Hepatocyte (in vitro differentiated cells): ENCODE data around the gene INPP4B. TPM values are rescaled to one million over a fixed set of nuclear protein-coding genes. Genes with fewer than 3 reads are reported as not detected.
A peak's percentile ranks its signal among the peaks of the same experiment; 100 is the strongest.

Source experiments
- DNase-seq: peaks from one replicate; pipeline ENCODE4 v3.0.0-alpha.2; 2016; ENCODE audit warnings: low spot score
- H2AFZ ChIP-seq: fragments of 200-600 bp; sonication (generic); 2 replicates; pipeline ENCODE4 v1.6.0; 2016; ENCODE audit warnings: antibody characterized with exemption, mild to moderate bottlenecking
- H3K27ac ChIP-seq: fragments of 200-600 bp; sonication (generic); 2 replicates; pipeline ENCODE4 v1.5.1; 2016; ENCODE audit warnings: mild to moderate bottlenecking
- H3K27me3 ChIP-seq: fragments of 200-600 bp; sonication (generic); 2 replicates; pipeline ENCODE4 v1.6.1; 2016
- H3K36me3 ChIP-seq: fragments of 200-600 bp; sonication (generic); replicated peaks from 2 replicates; pipeline ENCODE4 v1.5.1; 2016; ENCODE audit warnings: low read depth; ENCODE audit not compliant: insufficient read depth
- H3K4me1 ChIP-seq: fragments of 200-600 bp; sonication (generic); 2 replicates; pipeline ENCODE4 v1.5.1; 2016; ENCODE audit warnings: mild to moderate bottlenecking, moderate library complexity; ENCODE audit not compliant: insufficient read depth
- H3K4me2 ChIP-seq: fragments of 200-600 bp; sonication (generic); 2 replicates; pipeline ENCODE4 v1.6.0; 2016
- H3K4me3 ChIP-seq: fragments of 200-600 bp; sonication (generic); 2 replicates; pipeline ENCODE4 v1.5.1; 2016; ENCODE audit warnings: mild to moderate bottlenecking
- H3K79me2 ChIP-seq: fragments of 200-600 bp; sonication (generic); 2 replicates; pipeline ENCODE4 v1.6.0; 2017; ENCODE audit warnings: mild to moderate bottlenecking
- H3K9me2 ChIP-seq: fragments of 200-600 bp; sonication (generic); replicated peaks from 2 replicates; pipeline ENCODE4 v1.6.0; 2017; ENCODE audit warnings: mild to moderate bottlenecking; ENCODE audit not compliant: insufficient read depth
- H3K9me3 ChIP-seq: fragments of 200-600 bp; sonication (generic); 2 replicates; pipeline ENCODE4 v1.5.1; 2016; ENCODE audit warnings: low read depth, mild to moderate bottlenecking
- H4K20me1 ChIP-seq: fragments of 200-600 bp; sonication (generic); 2 replicates; pipeline ENCODE4 v1.6.0; 2016; ENCODE audit warnings: mild to moderate bottlenecking; ENCODE audit not compliant: insufficient read depth, poor library complexity, severe bottlenecking
- EZH2 ChIP-seq: fragments of 200-600 bp; sonication (generic); IDR thresholded peaks from 2 replicates; pipeline ENCODE4 v1.6.1; 2016; ENCODE audit warnings: antibody characterized with exemption, mild to moderate bottlenecking, borderline replicate concordance
- EZH2phosphoT487 ChIP-seq: fragments of 200-600 bp; sonication (generic); IDR thresholded peaks from one replicate; pipeline ENCODE4 v1.6.1; 2018; ENCODE audit warnings: antibody characterized with exemption, mild to moderate bottlenecking, low read depth, moderate library complexity; ENCODE audit not compliant: unreplicated experiment, severe bottlenecking
- WGBS: methylation state at CpG from one replicate; pipeline ENCODE4 v1.1.6; 2016; ENCODE audit warnings: low lambda C conversion rate; ENCODE audit errors: missing lambda C conversion rate; 5-methylcytosine and 5-hydroxymethylcytosine counted together
- polyA plus RNA-seq: library from polyadenylated mRNA; unstranded; fragments of >200 nt; fragmentation: Nextera tagmentation; extraction: Ambion mirVana; gene quantifications from 2 replicates; pipeline ENCODE4 v1.2.1, GENCODE V29; 2016
- total RNA-seq: library from RNA; depleted of rRNA; stranded (reverse); fragments of >200 nt; gene quantifications from 2 replicates; pipeline ENCODE4 v1.2.3, GENCODE V29; 2014
- TF ChIP-seq, protein P1 (sequence below): fragments of 200-600 bp; sonication (generic); IDR thresholded peaks from 2 replicates; pipeline ENCODE4 v1.5.1; 2016; ENCODE audit warnings: antibody characterized with exemption, mild to moderate bottlenecking; ENCODE audit not compliant: poor library complexity

Gene INPP4B
- total and polyA plus RNA-seq, 2 experiments from 2014 or later = 4.2 to 7.1 TPM

GRCh38 chr4:142351958-142352357, 494.1 kb downstream of the INPP4B start:
- WGBS = 76% methylated on average over 4 of the region's 4 CpGs
- Histone ChIP-seq H3K79me2 (no peaks in the 10 kb centered on the region), H3K4me2 (peak overlapping the region; percentile 15), H3K4me1 (peaks cover 38% of the 10 kb centered on the region), H3K9me2 (no peaks in the 10 kb centered on the region), H3K4me3 (no peak overlapping the region), H3K27ac (peak overlapping the region; percentile 42), H3K27me3 (no peaks in the 10 kb centered on the region), H4K20me1 (no peaks in the 10 kb centered on the region), H3K36me3 (no peaks in the 10 kb centered on the region), H3K9me3 (no peaks in the 10 kb centered on the region), H2AFZ (no peak overlapping the region)
- no peak for DNase-seq
- TF ChIP-seq EZH2phosphoT487 = no peak
- no peak for TF ChIP-seq EZH2
- TF ChIP-seq, protein P1, sequence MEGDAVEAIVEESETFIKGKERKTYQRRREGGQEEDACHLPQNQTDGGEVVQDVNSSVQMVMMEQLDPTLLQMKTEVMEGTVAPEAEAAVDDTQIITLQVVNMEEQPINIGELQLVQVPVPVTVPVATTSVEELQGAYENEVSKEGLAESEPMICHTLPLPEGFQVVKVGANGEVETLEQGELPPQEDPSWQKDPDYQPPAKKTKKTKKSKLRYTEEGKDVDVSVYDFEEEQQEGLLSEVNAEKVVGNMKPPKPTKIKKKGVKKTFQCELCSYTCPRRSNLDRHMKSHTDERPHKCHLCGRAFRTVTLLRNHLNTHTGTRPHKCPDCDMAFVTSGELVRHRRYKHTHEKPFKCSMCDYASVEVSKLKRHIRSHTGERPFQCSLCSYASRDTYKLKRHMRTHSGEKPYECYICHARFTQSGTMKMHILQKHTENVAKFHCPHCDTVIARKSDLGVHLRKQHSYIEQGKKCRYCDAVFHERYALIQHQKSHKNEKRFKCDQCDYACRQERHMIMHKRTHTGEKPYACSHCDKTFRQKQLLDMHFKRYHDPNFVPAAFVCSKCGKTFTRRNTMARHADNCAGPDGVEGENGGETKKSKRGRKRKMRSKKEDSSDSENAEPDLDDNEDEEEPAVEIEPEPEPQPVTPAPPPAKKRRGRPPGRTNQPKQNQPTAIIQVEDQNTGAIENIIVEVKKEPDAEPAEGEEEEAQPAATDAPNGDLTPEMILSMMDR = no peak

- TF ChIP-seq EZH2 = no peak
- no peak for TF ChIP-seq EZH2phosphoT487
- TF ChIP-seq, protein P1 = no peak
- DNase-seq = peak; percentile 20
- H4K20me1 ChIP-seq = no peaks in the 10 kb centered on the region
- no peaks in the 10 kb centered on the region for H3K79me2 ChIP-seq
- H3K27ac ChIP-seq = peak overlapping the region; percentile 45
- peaks cover 38% of the 10 kb centered on the region for H3K4me1 ChIP-seq
- no peaks in the 10 kb centered on the region for H3K27me3 ChIP-seq
- no peak overlapping the region for H2AFZ ChIP-seq
- H3K36me3 ChIP-seq = no peaks in the 10 kb centered on the region
- no peaks in the 10 kb centered on the region for H3K9me3 ChIP-seq
- no peaks in the 10 kb centered on the region for H3K9me2 ChIP-seq
- no peak overlapping the region for H3K4me2 ChIP-seq
- H3K4me3 ChIP-seq = no peak overlapping the region
Observed at GRCh38 chr4:142350871-142351270, 495.2 kb downstream of the INPP4B start.

DNA sequence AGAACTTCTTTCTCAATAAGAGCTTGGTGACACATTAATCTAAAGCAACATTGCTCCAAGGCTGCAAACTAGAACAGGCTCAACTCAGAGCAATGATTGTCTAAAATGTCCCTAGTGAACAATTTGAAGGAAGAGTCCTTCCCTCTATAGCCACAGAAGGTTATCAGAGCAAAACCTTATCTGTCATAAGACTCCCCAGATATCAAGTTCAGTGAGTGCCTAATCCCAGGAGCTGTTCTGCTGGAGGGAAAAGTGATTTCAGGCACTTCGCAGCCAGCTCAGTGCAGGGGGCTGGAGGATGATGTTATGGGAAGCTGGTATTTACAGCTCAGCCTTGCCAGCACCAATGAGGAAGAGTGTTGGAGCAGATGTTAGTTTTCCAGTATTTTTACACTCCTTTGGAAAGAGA, 497.5 kb downstream of the INPP4B start:
- Histone ChIP-seq H3K4me2 (no peak overlapping the region), H4K20me1 (no peaks in the 10 kb centered on the region), H3K9me3 (no peaks in the 10 kb centered on the region), H3K4me3 (no peak overlapping the region), H3K4me1 (peaks cover 30% of the 10 kb centered on the region), H3K27ac (no peak overlapping the region), H3K27me3 (no peaks in the 10 kb centered on the region), H3K79me2 (no peaks in the 10 kb centered on the region), H3K9me2 (no peaks in the 10 kb centered on the region), H2AFZ (no peak overlapping the region), H3K36me3 (no peaks in the 10 kb centered on the region)
- WGBS = 27% methylated on average over 1 of the region's 1 CpG
- TF ChIP-seq EZH2phosphoT487 = no peak
- DNase-seq = no peak

DNA sequence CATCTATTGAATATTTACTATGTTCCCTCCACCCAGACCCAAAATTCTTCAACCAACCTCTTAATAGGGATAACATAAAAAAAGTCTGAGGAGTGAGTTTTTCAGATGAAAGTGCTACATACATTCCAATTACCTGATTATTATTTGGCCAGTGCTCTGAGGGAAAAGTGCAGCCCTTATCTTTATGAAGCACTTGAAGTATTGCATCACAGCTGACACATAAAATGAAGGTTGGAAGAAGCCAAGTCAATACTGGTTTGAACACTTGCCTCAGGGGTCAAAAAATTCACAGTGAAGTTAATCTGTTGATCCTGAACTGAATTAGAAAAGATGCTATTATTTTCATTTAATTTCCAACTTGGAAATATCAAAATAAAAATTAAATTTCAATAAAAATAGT, 498.9 kb downstream of the INPP4B start:
- peaks cover 30% of the 10 kb centered on the region for H3K4me1 ChIP-seq
- no peaks in the 10 kb centered on the region for H3K27me3 ChIP-seq
- no peak overlapping the region for H3K27ac ChIP-seq
- H3K9me2 ChIP-seq = no peaks in the 10 kb centered on the region
- H3K4me3 ChIP-seq = no peak overlapping the region
- H3K4me2 ChIP-seq = no peak overlapping the region
- H3K79me2 ChIP-seq = no peaks in the 10 kb centered on the region
- H3K9me3 ChIP-seq = no peaks in the 10 kb centered on the region
- TF ChIP-seq EZH2phosphoT487 = no peak
- TF ChIP-seq EZH2 = no peak
- TF ChIP-seq, protein P1 = no peak
- peak; percentile 41 for DNase-seq
- H2AFZ ChIP-seq = no peak overlapping the region
- no peaks in the 10 kb centered on the region for H3K36me3 ChIP-seq
- no peaks in the 10 kb centered on the region for H4K20me1 ChIP-seq
